HepG2 (cell line): ENCODE data around the gene ARID3C. TPM values are rescaled to one million over a fixed set of nuclear protein-coding genes. Genes with fewer than 3 reads are reported as not detected.

Source experiments
- AHDC1 ChIP-seq: sonication (generic); formaldehyde crosslinking; IDR thresholded peaks from 2 replicates; pipeline ENCODE4 v1.5.1; 2020; ENCODE audit warnings: mild to moderate bottlenecking, missing genetic modification reagents, borderline replicate concordance
- ARID4A ChIP-seq: sonication (generic); formaldehyde crosslinking; IDR thresholded peaks from 2 replicates; pipeline ENCODE4 v1.5.0; 2020; ENCODE audit warnings: mild to moderate bottlenecking, missing genetic modification reagents, borderline replicate concordance
- HOXA7 ChIP-seq: sonication (generic); formaldehyde crosslinking; IDR thresholded peaks from 2 replicates; pipeline ENCODE4 v1.8.1; 2022; ENCODE audit warnings: mild to moderate bottlenecking, missing genetic modification reagents, moderate library complexity
- MAZ ChIP-seq, 2 experiments: sonication (generic) in 1 of 2; formaldehyde crosslinking in 1 of 2; IDR thresholded peaks; 2 replicates each; pipeline versions ENCODE4 v1.5.0 to v1.6.1; 2012 to 2020; ENCODE audit warnings: low read depth in 2 of 2, mild to moderate bottlenecking in 2 of 2, borderline replicate concordance in 1 of 2, improper control_type of control experiment in 1 of 2, low read length in 1 of 2, missing genetic modification reagents in 1 of 2, moderate library complexity in 1 of 2
- MBNL3 ChIP-seq: fragments of 250-450 bp; sonication (Bioruptor Pico); conservative IDR thresholded peaks from 2 replicates; pipeline ENCODE4 v1.8.0; 2022; ENCODE audit warnings: mild to moderate bottlenecking, inconsistent platforms
- NFE2L1 ChIP-seq: sonication (generic); formaldehyde crosslinking; IDR thresholded peaks from 2 replicates; pipeline ENCODE4 v1.4.0; 2020; ENCODE audit warnings: missing genetic modification reagents, mild to moderate bottlenecking, borderline replicate concordance
- NFRKB ChIP-seq: fragments of 450-650 bp; IDR thresholded peaks from 2 replicates; pipeline ENCODE4 v1.6.1; 2017
- PCBP1 ChIP-seq: fragments of 200-400 bp; formaldehyde crosslinking; IDR thresholded peaks from 2 replicates; pipeline ENCODE4 v1.6.1; 2017; ENCODE audit warnings: mild to moderate bottlenecking, low read depth, low read length, borderline replicate concordance
- PHF20 ChIP-seq: sonication (generic); formaldehyde crosslinking; IDR thresholded peaks from 2 replicates; pipeline ENCODE4 v1.5.0; 2020; ENCODE audit warnings: mild to moderate bottlenecking, missing genetic modification reagents
- RAD51 ChIP-seq: fragments of 450-650 bp; IDR thresholded peaks from 2 replicates; pipeline ENCODE4 v1.6.1; 2016; ENCODE audit warnings: borderline replicate concordance
- TCF7 ChIP-seq: sonication (generic); IDR thresholded peaks from 2 replicates; pipeline ENCODE4 v1.6.1; 2016; ENCODE audit warnings: antibody characterized with exemption, low read depth
- TRAFD1 ChIP-seq: sonication (generic); formaldehyde crosslinking; IDR thresholded peaks from 2 replicates; pipeline ENCODE4 v1.5.1; 2020; ENCODE audit warnings: missing genetic modification reagents, mild to moderate bottlenecking, borderline replicate concordance
- ZFX ChIP-seq: sonication (generic); formaldehyde crosslinking; IDR thresholded peaks from 2 replicates; pipeline ENCODE4 v1.4.0; 2020; ENCODE audit warnings: mild to moderate bottlenecking, low read depth, missing genetic modification reagents, moderate library complexity
- ZNF777 ChIP-seq: sonication (generic); formaldehyde crosslinking; IDR thresholded peaks from 2 replicates; pipeline ENCODE4 v1.4.0; 2020; ENCODE audit warnings: missing genetic modification reagents
- ZNF816 ChIP-seq: sonication (generic); formaldehyde crosslinking; IDR thresholded peaks from 2 replicates; pipeline ENCODE4 v1.8.0; 2022; ENCODE audit warnings: missing genetic modification reagents, mild to moderate bottlenecking, borderline replicate concordance
- ZSCAN25 ChIP-seq: sonication (generic); formaldehyde crosslinking; IDR thresholded peaks from 2 replicates; pipeline ENCODE4 v1.8.0; 2022; ENCODE audit warnings: mild to moderate bottlenecking, missing genetic modification reagents
- polyA plus RNA-seq, 8 experiments: library from polyadenylated mRNA; depleted of rRNA in 3 of 8; stranded (reverse) in 7 of 8; unstranded in 1 of 8; fragments of >200 nt; fragmentation: Illumina TruSeq in 4 of 8; extraction: Trizol in 4 of 8; gene quantifications; 2 replicates each; pipeline versions ENCODE4 v1.2.1 to v1.2.3, GENCODE V29; 2011 to 2016; ENCODE audit warnings: low read depth in 4 of 8, missing spikeins in 1 of 8, mixed read lengths in 1 of 8; ENCODE audit not compliant: insufficient read depth in 1 of 8
- total RNA-seq, 5 experiments: library from RNA; depleted of rRNA; stranded (reverse); fragments of >200 nt; fragmentation: Illumina TruSeq; extraction: Trizol; gene quantifications; 2 replicates each; pipeline ENCODE4 v1.2.3, GENCODE V29; 2016; ENCODE audit warnings: low read depth in 1 of 5

The ARID3C gene
- total and polyA plus RNA-seq, 2 of the 13 experiments (the other 11 are each of a cell fraction or from before 2014, with no cell fraction given) = not detected

DNA sequence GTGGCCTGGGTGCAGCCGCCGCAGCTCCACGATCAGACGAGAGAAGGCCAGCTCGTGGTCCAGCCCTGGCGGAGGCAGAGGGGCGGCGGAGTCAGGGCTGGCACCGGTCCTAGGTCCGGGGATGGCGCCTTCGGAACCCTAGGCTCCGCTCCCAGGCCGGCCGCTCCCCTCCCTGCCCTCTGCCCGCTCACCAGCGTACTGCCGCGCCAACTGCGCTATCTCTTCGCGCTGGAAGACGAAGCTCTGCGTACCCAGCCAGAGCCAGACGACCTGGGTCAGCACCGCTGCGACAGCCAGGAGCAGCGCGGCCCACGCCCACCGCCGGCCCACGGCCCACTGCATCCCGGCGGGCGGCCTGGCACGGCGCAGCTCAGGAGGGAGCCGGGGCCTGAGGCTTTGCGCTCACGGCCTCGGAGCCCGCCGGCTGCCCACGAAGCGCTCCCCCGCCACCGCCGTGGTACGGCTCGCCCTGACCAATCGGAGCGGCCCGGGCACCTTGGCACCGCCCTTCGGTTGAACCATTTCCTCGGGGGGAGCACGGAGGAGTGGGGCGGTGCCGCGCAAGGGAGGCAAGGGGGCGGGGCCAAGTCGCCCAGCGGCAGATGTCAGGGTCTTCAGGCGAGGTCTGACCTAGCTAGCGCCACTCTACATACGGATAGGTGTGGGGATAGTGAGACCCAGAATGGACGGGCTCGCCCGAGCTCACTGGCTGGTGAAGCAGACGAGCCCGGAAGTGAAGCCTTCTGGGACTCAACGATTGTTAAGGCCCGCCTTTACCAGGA, 8.7 kb upstream of the ARID3C start, which contains the start of gene SIGMAR1 (continued):
- TF ChIP-seq ZNF777 (CRISPR knock-in tag) = peak; percentile 74
- TF ChIP-seq ZFX (CRISPR knock-in tag) = peak; percentile 96
- peak; percentile 67 for TF ChIP-seq PHF20 (CRISPR knock-in tag)
- no peak for TF ChIP-seq TCF7
- TF ChIP-seq ZSCAN25 (CRISPR knock-in tag) = peak; percentile 27; the same call in 1 of the 2 replicates
- TF ChIP-seq RAD51 = no peak
- no peak; the same call in 1 of the 2 replicates for TF ChIP-seq NFE2L1
- no peak for TF ChIP-seq HOXA7 (CRISPR knock-in tag)
- TF ChIP-seq TRAFD1 (CRISPR knock-in tag) = no peak
- no peak for TF ChIP-seq MBNL3 (CRISPR knock-in tag)
- TF ChIP-seq NFRKB = no peak
- 0 out of 2 replicates have a peak, but pooled peaks have one; percentile 17 for TF ChIP-seq AHDC1 (CRISPR knock-in tag)
- TF ChIP-seq MAZ (IDR thresholded peaks at IDR 0.05; ENCODE audit: borderline replicate concordance, low read depth, low read length) = no peak; the same call in 1 of the 2 replicates
- TF ChIP-seq MAZ (CRISPR knock-in tag; IDR thresholded peaks at IDR 0.05; ENCODE audit: low read depth) = peak; percentile 98
- 0 out of 2 replicates have a peak, but pooled peaks have one; percentile 41 for TF ChIP-seq PCBP1
- peak; percentile 71; the same call in 1 of the 2 replicates for TF ChIP-seq ZNF816 (CRISPR knock-in tag)
- peak; percentile 89; the same call in 1 of the 2 replicates for TF ChIP-seq ARID4A (CRISPR knock-in tag)
